Superior temporal gyrus (tissue), 1 donor: ENCODE data around the gene DBP.

ENCODE experiments used
- DNase-seq: peaks from one replicate; pipeline ENCODE4 v3.0.0-alpha.2; 2016; ENCODE audit errors: extremely low spot score

DBP gene

GRCh38 chr19:48609571-48610108, 27.5 kb downstream of the DBP start:
- DNase-seq: no peak

DNA sequence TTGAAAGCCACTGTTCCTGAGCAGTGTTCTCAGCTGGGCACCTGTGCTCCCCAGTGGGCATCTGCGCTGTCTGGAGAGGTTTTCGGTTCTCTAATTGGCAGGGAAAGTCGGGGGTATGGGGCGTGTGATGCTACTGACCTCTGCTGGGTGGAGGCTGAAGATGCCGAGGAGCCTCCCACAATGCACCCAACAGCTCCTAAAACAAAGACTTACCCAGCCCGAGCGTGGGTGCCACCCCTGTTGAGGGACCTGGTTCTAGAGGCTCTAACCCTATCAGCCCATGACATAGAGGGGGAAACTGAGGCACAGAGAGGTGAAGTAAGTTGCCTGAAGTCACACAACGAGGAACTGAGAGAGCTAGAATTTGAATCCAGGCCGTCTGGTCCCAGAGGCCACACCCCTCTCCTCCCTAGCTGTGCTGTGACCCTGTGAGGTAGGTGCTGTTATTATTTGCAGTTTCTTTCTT, 28.3 kb downstream of the DBP start:
- peak; percentile 53 for DNase-seq

GRCh38 chr19:48607359-48607755, 29.8 kb downstream of the DBP start:
- DNase-seq: no peak

GRCh38 chr19:48606463-48607358, 30.5 kb downstream of the DBP start, which contains the start of gene SPACA4:
TSS of gene SPACA4 (plus strand) at chr19:48606742. CDS start at chr19:48606979, 237 bp downstream.
- DNase-seq: no peak

GRCh38 chr19:48603850-48604249, 33.3 kb downstream of the DBP start:
- no peak for DNase-seq

DNA sequence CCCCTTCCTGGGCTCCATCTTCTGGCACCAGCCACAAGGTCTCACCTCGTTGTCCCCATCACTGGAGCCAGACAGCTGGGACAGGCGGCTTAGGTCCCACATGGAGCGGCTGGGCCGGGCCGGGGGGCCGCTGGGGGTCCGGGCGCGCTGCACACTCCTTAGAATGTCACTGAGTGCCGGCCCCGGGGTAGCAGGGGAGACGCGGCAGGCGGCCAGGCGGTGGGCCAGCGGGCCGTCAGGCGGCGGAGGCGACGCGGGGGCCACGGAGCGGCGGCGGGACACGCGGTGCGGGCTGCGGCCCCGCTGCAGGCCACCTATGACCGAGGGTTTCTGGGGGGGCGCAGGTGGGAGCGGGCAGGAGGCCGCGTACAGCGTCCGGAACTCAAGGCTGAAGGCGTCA, 33.7 kb downstream of the DBP start:
- no peak for DNase-seq

DNA sequence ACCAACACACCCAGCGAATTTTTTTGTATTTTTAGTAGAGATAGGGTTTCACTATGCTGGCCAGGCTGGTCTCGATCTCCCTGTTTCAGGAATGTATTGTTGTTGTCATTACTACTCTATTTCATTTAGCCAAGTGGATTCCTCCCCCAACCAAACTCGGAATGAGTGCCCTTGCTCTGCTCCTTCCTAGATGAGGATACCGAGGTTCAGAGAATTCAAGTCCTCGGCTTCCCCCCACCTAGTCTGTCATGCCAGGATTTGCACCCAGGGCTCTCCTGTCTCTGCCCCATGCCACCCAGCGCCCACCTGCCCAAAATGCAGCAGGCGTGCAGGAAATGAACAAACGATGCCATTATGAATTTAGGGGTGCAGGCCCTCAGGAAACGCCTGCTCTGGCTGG, 34.2 kb downstream of the DBP start:
- DNase-seq: no peak

GRCh38 chr19:48600679-48601417, 36.3 kb downstream of the DBP start:
- no peak for DNase-seq

DNA sequence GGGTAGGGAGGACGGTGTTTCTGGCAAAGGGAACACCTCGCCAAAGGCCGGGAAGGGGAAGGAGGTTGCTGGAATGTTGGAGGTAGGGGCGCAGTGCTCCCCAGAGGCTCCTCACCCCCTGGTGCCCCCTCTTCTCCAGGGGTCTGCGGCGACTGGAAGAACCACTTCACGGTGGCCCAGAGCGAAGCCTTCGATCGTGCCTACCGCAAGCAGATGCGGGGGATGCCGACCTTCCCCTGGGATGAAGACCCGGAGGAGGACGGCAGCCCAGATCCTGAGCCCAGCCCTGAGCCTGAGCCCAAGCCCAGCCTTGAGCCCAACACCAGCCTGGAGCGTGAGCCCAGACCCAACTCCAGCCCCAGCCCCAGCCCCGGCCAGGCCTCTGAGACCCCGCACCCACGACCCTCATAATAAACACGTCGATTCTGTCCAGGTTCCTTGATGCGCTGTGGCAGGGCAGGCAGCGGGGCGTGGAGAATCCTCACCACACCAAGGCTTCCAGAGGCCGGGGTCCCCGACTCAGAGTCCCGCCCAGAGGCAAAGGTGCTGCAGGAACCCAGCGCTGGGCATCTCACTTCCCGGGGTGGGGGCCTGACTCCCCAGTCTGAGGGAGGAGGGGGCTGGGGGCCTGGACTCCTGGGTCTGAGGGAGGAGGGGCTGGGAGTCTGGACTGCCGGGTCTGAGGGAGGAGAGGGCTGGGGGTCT, 38.0 kb downstream of the DBP start:
- no peak for DNase-seq

GRCh38 chr19:48596679-48597465, 40.3 kb downstream of the DBP start:
- no peak for DNase-seq

DNA sequence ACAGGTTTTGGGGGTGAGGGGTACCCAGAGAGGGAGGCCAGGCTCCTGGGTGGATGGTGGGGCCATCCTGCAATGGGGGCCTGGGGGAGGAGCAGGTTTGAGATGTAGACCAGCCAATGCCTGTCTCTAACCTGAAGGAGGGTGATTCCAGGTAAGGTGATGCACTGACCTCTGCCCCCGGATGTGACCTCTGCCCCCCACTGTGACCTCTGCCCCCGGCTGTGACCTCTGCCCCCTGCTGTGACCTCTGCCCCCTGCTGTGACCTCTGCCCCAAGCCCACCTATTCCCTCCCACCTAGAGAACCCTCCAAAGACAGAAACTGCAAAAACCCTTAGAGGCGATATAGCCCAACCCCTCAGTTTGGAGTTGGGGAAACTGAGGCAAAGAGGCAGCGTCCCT, 40.9 kb downstream of the DBP start:
- no peak for DNase-seq

DNA sequence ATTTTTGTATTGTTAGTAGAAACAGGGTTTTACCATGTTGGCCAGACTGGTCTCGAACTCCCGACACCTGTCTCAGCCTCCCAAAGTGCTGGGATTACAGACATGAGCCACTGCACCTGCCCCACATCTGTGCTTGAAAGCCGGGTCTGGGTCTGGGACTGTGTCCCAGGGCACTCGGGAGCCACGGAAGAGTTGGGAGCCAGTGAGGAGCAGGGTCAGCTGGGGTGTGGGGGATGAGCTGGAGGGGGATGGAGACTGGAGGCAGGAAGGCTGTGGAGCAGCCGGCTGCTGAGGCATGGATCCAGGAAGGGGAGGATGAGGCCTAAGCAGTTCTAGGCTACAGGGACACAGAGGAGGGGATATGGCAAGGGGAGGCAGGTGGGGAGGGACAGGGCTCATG, 41.3 kb downstream of the DBP start:
- DNase-seq: no peak

DNA sequence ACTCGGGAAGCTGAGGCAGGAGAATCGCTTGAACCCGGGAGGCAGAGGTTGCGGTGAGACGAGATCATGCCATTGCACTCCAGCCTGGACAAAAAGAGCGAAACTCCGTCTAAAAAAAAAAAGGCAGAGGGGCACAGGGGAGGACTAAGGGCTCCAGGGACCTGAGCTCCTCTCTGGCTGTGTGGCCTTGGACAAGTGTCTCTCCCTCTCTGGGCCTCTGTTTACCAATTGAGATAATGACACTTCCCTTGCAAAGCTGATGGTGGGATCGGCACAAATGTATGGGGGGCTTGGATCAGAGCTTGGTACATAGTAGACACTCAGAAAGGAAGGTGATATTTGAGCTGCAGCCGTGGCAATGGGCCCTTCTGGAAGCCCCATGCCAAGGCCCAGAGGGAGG, 42.0 kb downstream of the DBP start:
- no peak for DNase-seq

- no peak for DNase-seq
Observed at GRCh38 chr19:48591021-48591420, 46.2 kb downstream of the DBP start.

DNA sequence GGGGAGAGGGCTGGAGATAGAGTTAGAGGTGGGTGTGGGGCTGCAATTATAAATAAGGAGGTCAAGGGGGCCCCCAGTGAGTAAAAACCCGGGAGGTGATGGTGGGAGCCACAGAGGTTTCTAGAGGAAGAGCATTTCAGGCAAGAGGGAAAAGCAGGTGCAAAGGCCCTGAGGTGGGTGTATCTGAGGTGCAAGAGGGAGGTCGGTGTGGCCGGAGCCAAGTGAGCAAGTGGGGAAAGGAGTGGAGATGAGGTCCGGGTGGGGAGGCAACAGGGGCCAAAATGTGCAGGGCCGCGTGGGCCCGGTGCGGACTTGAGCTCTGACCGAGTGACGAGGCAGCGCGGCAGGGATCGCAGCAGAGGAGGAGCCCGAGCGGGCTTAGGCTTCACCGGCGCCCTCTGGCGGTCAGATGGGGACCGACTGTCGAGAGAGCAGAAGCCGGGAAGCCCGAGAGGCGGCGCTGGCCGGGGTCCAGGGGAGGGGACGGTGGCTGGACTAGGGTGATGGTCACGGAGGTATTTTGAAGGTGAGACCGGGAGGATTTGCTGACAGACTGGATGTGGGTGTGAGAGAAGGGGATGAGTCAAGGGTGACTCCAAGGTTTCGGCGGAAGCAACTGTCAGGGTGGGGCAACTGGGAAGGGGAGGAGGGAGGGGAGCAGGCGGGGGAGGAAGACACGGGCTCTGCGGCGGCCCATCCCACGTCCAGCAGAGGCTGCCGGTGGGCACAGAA, 48.3 kb downstream of the DBP start:
- DNase-seq: peak; percentile 88

DNA sequence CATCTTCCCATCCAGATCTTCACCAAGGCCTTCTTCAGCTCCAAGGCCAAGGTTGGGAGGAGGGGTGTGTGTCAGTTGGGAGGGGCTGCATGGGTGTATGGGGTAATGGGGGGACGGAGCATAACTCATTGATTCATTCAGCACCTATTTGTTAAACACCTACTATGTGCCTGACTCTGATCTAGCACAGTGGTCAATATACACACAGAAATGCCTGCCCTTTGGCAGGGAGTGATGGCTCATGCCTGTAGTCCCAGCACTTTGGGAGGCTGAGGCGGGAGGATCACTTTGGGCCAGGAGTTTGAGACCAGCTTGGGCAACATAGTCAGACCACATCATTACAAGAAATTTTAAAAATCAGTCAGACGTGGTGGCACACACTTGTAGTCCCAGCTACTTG, 49.8 kb downstream of the DBP start:
- no peak for DNase-seq

- no peak for DNase-seq
Observed at GRCh38 chr19:48582168-48582567, 55.0 kb downstream of the DBP start.
